Stimulated activated naive CD8-positive, alpha-beta T cell treated with anti-CD3 and anti-CD28 coated beads, Interleukin-15, amount 100 ng/mL, for 72 hours (primary cell): ENCODE results near the gene SLC49A3.
"Not testable (repeated sequence)": the region's sequence is repeated elsewhere in the genome, so short reads cannot be mapped to it uniquely, and the experiment has no call there.

Experiments
- ATAC-seq: fragments of 150-1000 bp; cut with Tn5 transposase; 2 replicates; pipeline ENCODE4 v1.10.0; 2021; ENCODE audit warnings: mild to moderate bottlenecking, moderate library complexity
- DNase-seq, 2 donors: peaks; one replicate each; pipeline ENCODE4 v3.0.0; 2021 to 2022
- H3K27ac Mint-ChIP-seq, 2 donors: one replicate each; pipeline ENCODE4 v1.8.0; 2022; ENCODE audit warnings: mild to moderate bottlenecking in 2 of 2, mixed read lengths in 2 of 2, moderate library complexity in 2 of 2
- H3K27me3 Mint-ChIP-seq: one replicate; pipeline ENCODE4 v1.8.0; 2022; ENCODE audit warnings: mixed read lengths
- H3K4me1 Mint-ChIP-seq: one replicate; pipeline ENCODE4 v1.8.0; 2022; ENCODE audit warnings: mild to moderate bottlenecking, mixed read lengths
- H3K4me3 Mint-ChIP-seq, 2 donors: one replicate each; pipeline ENCODE4 v1.8.0; 2022; ENCODE audit warnings: mild to moderate bottlenecking in 2 of 2, mixed read lengths in 2 of 2, moderate library complexity in 1 of 2
- H3K9me3 Mint-ChIP-seq, 2 donors: one replicate each; pipeline ENCODE4 v1.8.0; 2022; ENCODE audit warnings: mixed read lengths in 2 of 2

The SLC49A3 gene

DNA sequence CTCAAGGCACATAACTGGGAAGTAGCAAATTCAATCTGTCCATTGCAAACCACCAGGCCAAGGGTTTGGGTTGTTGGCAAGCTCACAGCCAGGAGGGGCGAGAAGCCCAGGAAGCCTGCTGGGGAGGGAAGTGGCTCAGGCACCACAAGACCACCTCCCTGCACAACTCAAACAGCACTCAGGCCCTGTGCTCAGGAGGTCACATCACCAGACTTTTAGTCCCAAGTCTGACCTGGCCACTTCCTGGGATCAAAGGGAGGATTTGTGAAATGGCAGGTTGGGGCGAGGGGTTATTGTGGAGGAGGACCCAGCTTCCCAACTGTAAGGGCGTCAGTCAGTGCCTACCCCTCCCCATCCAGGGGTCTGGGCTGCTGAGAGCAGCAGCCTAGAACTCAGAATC, 17.2 kb downstream of the SLC49A3 start:
- Mint-ChIP-seq H3K27me3 (no peaks in the 10 kb centered on the region), H3K9me3 (no peaks in the 10 kb centered on the region), H3K27ac (no peak overlapping the region), H3K4me1 (peaks cover 26% of the 10 kb centered on the region), H3K4me3 (no peak overlapping the region)
- ATAC-seq (no peak), DNase-seq (no peak)

DNA sequence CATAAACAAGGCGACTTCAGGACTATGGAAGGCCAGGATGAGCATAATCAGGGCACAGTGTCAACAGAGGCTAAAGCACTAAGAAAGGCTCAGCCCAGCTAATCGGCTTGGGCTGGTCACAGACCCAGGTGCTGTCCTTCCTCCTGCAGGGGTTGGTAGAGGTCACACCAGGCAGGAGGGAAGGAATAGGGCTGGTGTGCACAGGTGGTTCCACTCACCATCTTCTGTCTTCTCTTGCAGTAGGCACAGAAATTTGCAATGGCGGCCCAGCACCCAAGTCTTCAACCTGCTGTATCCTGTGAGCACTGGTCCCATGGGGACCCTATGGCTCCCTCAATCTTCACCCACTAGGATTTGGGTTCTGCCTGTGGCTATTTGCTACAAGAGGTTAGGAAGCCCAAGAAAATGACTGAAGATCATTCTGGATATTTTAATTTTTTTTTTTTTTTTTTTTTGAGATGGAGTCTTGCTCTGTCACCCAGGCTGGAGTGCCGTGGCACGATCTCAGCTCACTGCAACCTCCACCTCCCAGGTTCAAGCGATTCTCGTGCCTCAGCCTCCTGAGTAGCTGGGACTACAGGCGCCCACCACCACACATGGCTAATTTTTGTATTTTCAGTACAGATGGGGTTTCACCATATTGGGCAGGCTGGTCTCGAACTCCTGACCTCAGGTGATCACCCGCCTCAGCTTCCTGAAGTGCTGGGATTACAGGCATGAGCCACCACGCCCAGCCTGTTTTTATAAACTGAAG, 19.0 kb downstream of the SLC49A3 start:
- not testable (repeated sequence) for H3K4me3 Mint-ChIP-seq

GRCh38 chr4:668219-668618, 20.7 kb downstream of the SLC49A3 start:
- not testable (repeated sequence) for H3K27ac Mint-ChIP-seq, H3K4me3 Mint-ChIP-seq, DNase-seq

More for the DNA sequence above, 19.0 kb downstream of the SLC49A3 start:
- ATAC-seq, DNase-seq, H3K27me3 Mint-ChIP-seq, H3K9me3 Mint-ChIP-seq, H3K27ac Mint-ChIP-seq: not testable (repeated sequence)
- H3K4me1 Mint-ChIP-seq, result peaks cover 16% of the 10 kb centered on the region

DNA sequence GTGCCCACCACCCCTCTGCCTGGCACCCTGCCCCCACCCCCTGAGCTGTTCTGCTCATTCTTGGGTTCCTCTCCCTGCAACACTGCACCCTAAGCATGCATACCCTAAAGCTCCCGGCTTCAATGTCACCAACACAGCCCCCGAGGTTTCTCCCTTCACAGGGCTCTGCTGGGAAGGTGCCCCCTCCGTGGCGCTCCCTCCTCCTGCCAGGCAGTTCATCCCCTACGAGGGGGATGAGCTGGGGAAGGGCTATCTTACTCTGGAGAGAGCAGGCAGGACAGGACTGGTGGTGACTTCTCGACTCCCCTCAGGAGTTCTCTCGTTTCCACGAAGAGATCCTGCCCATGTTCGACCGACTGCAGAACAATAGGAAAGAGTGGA, 21.4 kb downstream of the SLC49A3 start:
- ATAC-seq, result no peak
- H3K4me1 Mint-ChIP-seq, result peaks cover 26% of the 10 kb centered on the region
- no peak overlapping the region for H3K27ac Mint-ChIP-seq
- no peak for DNase-seq
- no peaks in the 10 kb centered on the region for H3K27me3 Mint-ChIP-seq
- no peaks in the 10 kb centered on the region for H3K9me3 Mint-ChIP-seq
- no peak overlapping the region for H3K4me3 Mint-ChIP-seq

More at GRCh38 chr4:668219-668618, 20.7 kb downstream of the SLC49A3 start:
- peaks cover 25% of the 10 kb centered on the region for H3K4me1 Mint-ChIP-seq
- H3K9me3 Mint-ChIP-seq, ATAC-seq, H3K27me3 Mint-ChIP-seq: not testable (repeated sequence)

- no peak for ATAC-seq
- Mint-ChIP-seq H3K27ac (no peak overlapping the region), H3K27me3 (no peaks in the 10 kb centered on the region), H3K4me3 (no peak overlapping the region), H3K4me1 (peaks cover 32% of the 10 kb centered on the region), H3K9me3 (no peaks in the 10 kb centered on the region)
- no peak for DNase-seq
Observed at GRCh38 chr4:666822-667544, 22.0 kb downstream of the SLC49A3 start.

GRCh38 chr4:666436-666810, 22.5 kb downstream of the SLC49A3 start:
- Mint-ChIP-seq H3K4me1 (peaks cover 35% of the 10 kb centered on the region), H3K9me3 (no peaks in the 10 kb centered on the region), H3K27ac (no peak overlapping the region), H3K4me3 (no peak overlapping the region), H3K27me3 (no peaks in the 10 kb centered on the region)
- no peak for DNase-seq
- no peak for ATAC-seq

DNA sequence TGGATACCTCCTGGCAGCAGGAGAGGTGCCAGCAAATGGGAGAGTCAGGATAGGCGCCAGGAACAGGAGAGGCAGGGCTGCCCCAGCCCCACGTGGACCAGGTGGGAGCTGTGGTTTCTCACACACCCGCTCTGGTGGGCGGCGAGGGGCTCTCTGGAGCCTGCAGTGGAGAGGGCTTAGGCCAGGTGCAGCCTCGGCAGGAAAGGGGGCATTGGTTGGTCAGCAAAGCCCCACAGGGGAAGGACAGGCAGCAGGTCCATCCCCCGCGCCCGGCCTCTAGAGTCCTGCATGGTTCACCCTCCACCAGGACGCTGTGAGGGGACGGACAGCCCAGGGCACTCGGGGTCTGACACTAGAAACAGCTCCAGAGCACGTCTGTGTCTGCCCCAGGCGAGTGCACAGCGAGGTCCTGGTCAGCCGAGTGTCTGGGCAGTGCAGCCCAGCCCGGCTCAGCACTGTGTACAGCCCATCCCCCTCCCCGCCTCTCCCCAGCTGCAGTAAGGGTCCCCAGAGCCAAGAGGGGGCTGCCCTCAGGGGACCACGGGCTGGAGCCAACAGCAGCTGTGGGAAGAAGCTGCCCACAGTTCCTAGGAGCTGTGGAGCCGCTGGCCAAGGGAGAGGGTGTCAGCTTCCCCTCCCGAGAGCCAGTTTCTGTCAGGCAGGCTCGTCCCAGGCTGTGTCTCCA, 23.1 kb downstream of the SLC49A3 start:
- Mint-ChIP-seq H3K9me3 (no peaks in the 10 kb centered on the region), H3K27ac (no peak overlapping the region), H3K27me3 (no peaks in the 10 kb centered on the region), H3K4me1 (peaks cover 35% of the 10 kb centered on the region), H3K4me3 (no peak overlapping the region)
- ATAC-seq (no peak), DNase-seq (no peak)

- Mint-ChIP-seq H3K27ac (peak overlapping the region in 1 of 2 donors; percentile 73), H3K4me3 (peak overlapping the region in 1 of 2 donors; percentile 91)
Observed at GRCh38 chr4:665381-665750, 23.6 kb downstream of the SLC49A3 start.

GRCh38 chr4:664713-665231, 24.2 kb downstream of the SLC49A3 start:
- ATAC-seq (no peak), DNase-seq (no peak)
- peak overlapping the region; percentile 94 to 96 for H3K27ac Mint-ChIP-seq
- peak overlapping the region; percentile 86 to 91 for H3K4me3 Mint-ChIP-seq
- peaks cover 35% of the 10 kb centered on the region for H3K4me1 Mint-ChIP-seq
- no peaks in the 10 kb centered on the region for H3K9me3 Mint-ChIP-seq
- no peaks in the 10 kb centered on the region for H3K27me3 Mint-ChIP-seq

More at GRCh38 chr4:665381-665750, 23.6 kb downstream of the SLC49A3 start:
- no peaks in the 10 kb centered on the region for H3K27me3 Mint-ChIP-seq
- H3K9me3 Mint-ChIP-seq, result no peaks in the 10 kb centered on the region
- DNase-seq, result no peak
- peaks cover 35% of the 10 kb centered on the region for H3K4me1 Mint-ChIP-seq
- ATAC-seq, result no peak

- Mint-ChIP-seq H3K4me3 (peak overlapping the region; percentile 91 to 93), H3K27me3 (no peaks in the 10 kb centered on the region), H3K4me1 (peaks cover 35% of the 10 kb centered on the region), H3K9me3 (no peaks in the 10 kb centered on the region), H3K27ac (peak overlapping the region; percentile 94 to 97)
- ATAC-seq (peak; percentile 83), DNase-seq (peak; percentile 71 to 82)
Observed at GRCh38 chr4:663438-664428, 25.2 kb downstream of the SLC49A3 start.

DNA sequence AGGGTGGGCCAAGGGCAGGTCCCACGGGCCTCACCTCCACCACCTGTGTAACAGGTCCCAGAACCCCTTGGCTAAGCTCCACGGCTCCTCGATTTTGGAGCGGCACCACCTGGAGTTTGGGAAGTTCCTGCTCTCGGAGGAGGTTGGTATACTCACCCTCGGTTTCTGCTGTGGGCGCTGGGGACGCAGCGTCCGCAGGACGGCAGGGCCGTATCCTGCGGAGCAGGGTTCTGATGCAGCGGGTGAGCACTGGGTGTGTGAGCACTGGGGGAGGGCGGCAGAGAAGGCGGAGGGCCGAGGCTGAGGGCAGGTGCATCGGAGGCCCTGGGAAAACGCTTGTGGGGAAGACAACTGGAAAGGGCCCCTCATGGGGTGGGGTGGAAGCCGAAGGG, 25.9 kb downstream of the SLC49A3 start:
- Mint-ChIP-seq H3K4me3 (peak overlapping the region; percentile 91 to 93), H3K27me3 (no peaks in the 10 kb centered on the region), H3K9me3 (no peaks in the 10 kb centered on the region), H3K27ac (peak overlapping the region; percentile 85 to 97), H3K4me1 (peaks cover 35% of the 10 kb centered on the region)
- DNase-seq (no peak), ATAC-seq (peak; percentile 2)

DNA sequence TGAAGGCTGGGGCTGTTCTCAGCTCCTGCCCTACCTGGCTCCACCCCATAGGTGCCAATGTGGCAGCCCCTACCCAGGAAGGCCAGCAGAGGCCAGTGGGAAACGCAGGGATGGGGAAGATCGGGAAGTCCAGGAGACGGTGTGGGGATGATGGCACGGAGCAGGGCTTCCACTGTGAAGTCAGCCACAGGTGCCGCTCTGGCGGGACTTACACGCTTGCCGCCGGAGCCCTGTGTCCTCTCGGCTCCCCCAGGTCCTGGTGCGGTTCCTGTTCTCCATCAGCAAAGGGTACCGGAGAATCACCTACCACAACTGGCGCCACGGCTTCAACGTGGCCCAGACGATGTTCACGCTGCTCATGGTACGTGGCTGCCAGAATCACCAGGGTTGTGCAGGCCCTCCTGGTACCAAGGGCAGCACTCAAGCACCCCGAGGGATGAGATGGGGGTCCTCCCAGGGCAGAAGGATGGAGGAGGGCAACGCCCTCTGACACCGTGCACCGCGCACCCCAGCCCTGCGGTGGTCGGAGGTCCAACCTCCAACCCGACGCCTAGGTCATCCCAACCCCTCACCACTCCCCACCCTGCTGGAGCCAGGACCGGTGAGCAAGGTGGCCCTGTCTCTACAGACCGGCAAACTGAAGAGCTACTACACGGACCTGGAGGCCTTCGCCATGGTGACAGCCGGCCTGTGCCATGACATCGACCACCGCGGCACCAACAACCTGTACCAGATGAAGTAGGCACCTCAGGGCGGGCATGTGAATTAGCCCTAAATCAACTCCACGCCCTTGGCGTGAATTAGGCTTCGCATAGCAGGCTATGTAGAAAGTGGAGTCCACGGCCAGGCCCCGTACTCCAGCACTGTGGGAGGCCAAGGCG, 26.8 kb downstream of the SLC49A3 start:
- peak overlapping the region in 1 of 2 donors; percentile 19 for H3K27ac Mint-ChIP-seq
- no peak for DNase-seq
- H3K27me3 Mint-ChIP-seq, result no peaks in the 10 kb centered on the region
- H3K4me3 Mint-ChIP-seq, result peak overlapping the region; percentile 91 to 93
- ATAC-seq, result no peak
- peaks cover 35% of the 10 kb centered on the region for H3K4me1 Mint-ChIP-seq
- H3K9me3 Mint-ChIP-seq, result no peaks in the 10 kb centered on the region

GRCh38 chr4:661231-661630, 27.7 kb downstream of the SLC49A3 start:
- Mint-ChIP-seq H3K4me1 (peaks cover 35% of the 10 kb centered on the region), H3K27me3 (no peaks in the 10 kb centered on the region), H3K27ac (no peak overlapping the region), H3K9me3 (no peaks in the 10 kb centered on the region), H3K4me3 (no peak overlapping the region)
- ATAC-seq (no peak), DNase-seq (no peak)

GRCh38 chr4:660401-660800, 28.6 kb downstream of the SLC49A3 start:
- Mint-ChIP-seq H3K27ac (no peak overlapping the region), H3K27me3 (no peaks in the 10 kb centered on the region), H3K4me3 (no peak overlapping the region), H3K9me3 (no peaks in the 10 kb centered on the region), H3K4me1 (peaks cover 32% of the 10 kb centered on the region)
- ATAC-seq (no peak), DNase-seq (no peak)
